ENCODE measurements around the gene UBXN4.

UBXN4 gene

GRCh38 chr2:135745545-135745944 is 3.9 kb downstream of the UBXN4 start:
- H3K9me3 ChIP-seq (replicated peaks; ENCODE audit: insufficient read depth, low read length) = no peaks in the 10 kb centered on the region
- DNase-seq = no peak
- peaks cover 80% of the 10 kb centered on the region for H3K79me2 ChIP-seq (ENCODE audit: low read length)
- peaks cover 12% of the 10 kb centered on the region for H3K36me3 ChIP-seq (replicated peaks; ENCODE audit: insufficient read depth, low read length)
- H3K9ac ChIP-seq (ENCODE audit: low read length) = no peak overlapping the region
- no peak overlapping the region for H3K4me3 ChIP-seq (ENCODE audit: low read length)
- peaks cover 14% of the 10 kb centered on the region; the same call in 1 of the 2 replicates for H3K4me1 ChIP-seq (ENCODE audit: low read length)
- H4K20me1 ChIP-seq (ENCODE audit: insufficient read depth, low read length) = peaks cover 22% of the 10 kb centered on the region; the same call in 1 of the 2 replicates
- H3K9me2 ChIP-seq (replicated peaks; ENCODE audit: insufficient read depth, low read length) = no peaks in the 10 kb centered on the region
- no peak overlapping the region for H3K4me2 ChIP-seq (ENCODE audit: low read depth, low read length)
- H2AFZ ChIP-seq (ENCODE audit: low read length) = no peak overlapping the region
- no peaks in the 10 kb centered on the region for H3K27me3 ChIP-seq (replicated peaks; ENCODE audit: insufficient read depth, low read length)
- peaks cover 18% of the 10 kb centered on the region for H3F3A ChIP-seq (ENCODE audit: insufficient read depth, low read length)
- TF ChIP-seq EZH2phosphoT487 (IDR thresholded peaks at IDR 0.05; ENCODE audit: low read length) = no peak
- TF ChIP-seq EZH2 (optimal IDR thresholded peaks at IDR 0.05; ENCODE audit: low read depth, low read length) = no peak
- no peak overlapping the region for H3K27ac ChIP-seq (ENCODE audit: low read length)

GRCh38 chr2:135755573-135755972 is 13.9 kb downstream of the UBXN4 start:
- no peaks in the 10 kb centered on the region for H3F3A ChIP-seq (ENCODE audit: insufficient read depth, low read length)
- H2AFZ ChIP-seq (ENCODE audit: low read length) = no peak overlapping the region
- H3K79me2 ChIP-seq (ENCODE audit: low read length) = peaks cover 53% of the 10 kb centered on the region
- no peak overlapping the region for H3K27ac ChIP-seq (ENCODE audit: low read length)
- no peak for TF ChIP-seq CTCF (IDR thresholded peaks at IDR 0.05; ENCODE audit: low read length)
- TF ChIP-seq EZH2phosphoT487 (IDR thresholded peaks at IDR 0.05; ENCODE audit: low read length) = no peak
- no peak for TF ChIP-seq EZH2 (optimal IDR thresholded peaks at IDR 0.05; ENCODE audit: low read depth, low read length)
- H3K36me3 ChIP-seq (replicated peaks; ENCODE audit: insufficient read depth, low read length) = peaks cover 26% of the 10 kb centered on the region
- H3K4me3 ChIP-seq (ENCODE audit: low read length) = no peak overlapping the region
- H3K27me3 ChIP-seq (replicated peaks; ENCODE audit: insufficient read depth, low read length) = no peaks in the 10 kb centered on the region
- no peaks in the 10 kb centered on the region for H3K4me1 ChIP-seq (ENCODE audit: low read length)
- no peak for DNase-seq
- H3K9me3 ChIP-seq (replicated peaks; ENCODE audit: insufficient read depth, low read length) = no peaks in the 10 kb centered on the region
- H3K4me2 ChIP-seq (ENCODE audit: low read depth, low read length) = no peak overlapping the region
- no peaks in the 10 kb centered on the region for H3K9me2 ChIP-seq (replicated peaks; ENCODE audit: insufficient read depth, low read length)
- H4K20me1 ChIP-seq (ENCODE audit: insufficient read depth, low read length) = no peaks in the 10 kb centered on the region
- H3K9ac ChIP-seq (ENCODE audit: low read length) = no peak overlapping the region

GRCh38 chr2:135756692-135757091 is 15.0 kb downstream of the UBXN4 start:
- Histone ChIP-seq H3K4me2 (ENCODE audit: low read depth, low read length) (no peak overlapping the region), H3K9me2 (replicated peaks; ENCODE audit: insufficient read depth, low read length) (no peaks in the 10 kb centered on the region), H3K4me1 (ENCODE audit: low read length) (no peaks in the 10 kb centered on the region), H3F3A (ENCODE audit: insufficient read depth, low read length) (no peaks in the 10 kb centered on the region), H3K27me3 (replicated peaks; ENCODE audit: insufficient read depth, low read length) (no peaks in the 10 kb centered on the region), H4K20me1 (ENCODE audit: insufficient read depth, low read length) (no peaks in the 10 kb centered on the region), H3K9me3 (replicated peaks; ENCODE audit: insufficient read depth, low read length) (no peaks in the 10 kb centered on the region), H3K27ac (ENCODE audit: low read length) (no peak overlapping the region), H2AFZ (ENCODE audit: low read length) (no peak overlapping the region), H3K4me3 (ENCODE audit: low read length) (no peak overlapping the region), H3K9ac (ENCODE audit: low read length) (no peak overlapping the region), H3K36me3 (replicated peaks; ENCODE audit: insufficient read depth, low read length) (peaks cover 32% of the 10 kb centered on the region), H3K79me2 (ENCODE audit: low read length) (peaks cover 59% of the 10 kb centered on the region)
- DNase-seq = no peak
- TF ChIP-seq EZH2 (optimal IDR thresholded peaks at IDR 0.05; ENCODE audit: low read depth, low read length) (no peak), CTCF (IDR thresholded peaks at IDR 0.05; ENCODE audit: low read length) (no peak), EZH2phosphoT487 (IDR thresholded peaks at IDR 0.05; ENCODE audit: low read length) (no peak)

GRCh38 chr2:135762022-135762421 is 20.4 kb downstream of the UBXN4 start:
- Histone ChIP-seq H3F3A (ENCODE audit: insufficient read depth, low read length) (no peaks in the 10 kb centered on the region), H3K79me2 (ENCODE audit: low read length) (peaks cover 65% of the 10 kb centered on the region), H3K9ac (ENCODE audit: low read length) (no peak overlapping the region), H3K4me1 (ENCODE audit: low read length) (no peaks in the 10 kb centered on the region), H3K4me2 (ENCODE audit: low read depth, low read length) (no peak overlapping the region), H4K20me1 (ENCODE audit: insufficient read depth, low read length) (no peaks in the 10 kb centered on the region), H2AFZ (ENCODE audit: low read length) (no peak overlapping the region), H3K4me3 (ENCODE audit: low read length) (no peak overlapping the region), H3K9me2 (replicated peaks; ENCODE audit: insufficient read depth, low read length) (no peaks in the 10 kb centered on the region), H3K9me3 (replicated peaks; ENCODE audit: insufficient read depth, low read length) (no peaks in the 10 kb centered on the region), H3K27ac (ENCODE audit: low read length) (no peak overlapping the region), H3K27me3 (replicated peaks; ENCODE audit: insufficient read depth, low read length) (no peaks in the 10 kb centered on the region), H3K36me3 (replicated peaks; ENCODE audit: insufficient read depth, low read length) (peaks cover 18% of the 10 kb centered on the region)
- DNase-seq = no peak
- TF ChIP-seq EZH2 (optimal IDR thresholded peaks at IDR 0.05; ENCODE audit: low read depth, low read length) (no peak), EZH2phosphoT487 (IDR thresholded peaks at IDR 0.05; ENCODE audit: low read length) (no peak), CTCF (IDR thresholded peaks at IDR 0.05; ENCODE audit: low read length) (no peak)

Data from MM.1S (cell line).